ENCODE results near the gene MADCAM1.

DNA sequence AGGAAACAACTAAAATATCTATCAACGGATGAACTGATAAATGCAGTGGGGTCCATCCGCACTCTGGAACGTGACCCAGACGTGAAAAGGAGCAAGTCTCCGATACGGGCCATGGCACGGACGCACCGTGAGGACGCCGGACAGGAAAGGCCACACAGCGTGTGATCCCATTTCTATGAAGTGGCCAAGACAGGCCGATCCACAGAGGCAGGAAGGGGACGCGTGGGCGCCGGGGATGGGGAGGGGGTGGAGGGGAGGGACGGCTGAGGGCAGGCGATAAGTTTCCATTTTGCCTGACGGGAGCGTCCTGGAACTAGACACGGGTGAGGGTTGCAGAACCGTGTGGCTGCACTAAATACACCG is 49.2 kb upstream of the MADCAM1 start:
- TF ChIP-seq BACH1 (IDR thresholded peaks at IDR 0.05; ENCODE audit: low read length) (no peak), KDM5A (IDR thresholded peaks at IDR 0.05; ENCODE audit: low read length) (no peak), POLR2AphosphoS5 (IDR thresholded peaks at IDR 0.05; ENCODE audit: low read depth, low read length) (no peak), RAD21 (IDR thresholded peaks at IDR 0.05 in 1 of 2, conservative IDR thresholded peaks at IDR 0.05 in 1 of 2; ENCODE audit: low read depth in 2 of 2, low read length in 2 of 2) (no peak), CBX8 (IDR thresholded peaks at IDR 0.05; ENCODE audit: borderline replicate concordance, low read depth, low read length) (no peak), CEBPB (IDR thresholded peaks at IDR 0.05; ENCODE audit: low read depth, low read length) (no peak), EP300 (IDR thresholded peaks at IDR 0.05; ENCODE audit: borderline replicate concordance in 1 of 2, low read depth in 2 of 2, low read length in 2 of 2) (no peak)
- TF ChIP-seq, protein P1, sequence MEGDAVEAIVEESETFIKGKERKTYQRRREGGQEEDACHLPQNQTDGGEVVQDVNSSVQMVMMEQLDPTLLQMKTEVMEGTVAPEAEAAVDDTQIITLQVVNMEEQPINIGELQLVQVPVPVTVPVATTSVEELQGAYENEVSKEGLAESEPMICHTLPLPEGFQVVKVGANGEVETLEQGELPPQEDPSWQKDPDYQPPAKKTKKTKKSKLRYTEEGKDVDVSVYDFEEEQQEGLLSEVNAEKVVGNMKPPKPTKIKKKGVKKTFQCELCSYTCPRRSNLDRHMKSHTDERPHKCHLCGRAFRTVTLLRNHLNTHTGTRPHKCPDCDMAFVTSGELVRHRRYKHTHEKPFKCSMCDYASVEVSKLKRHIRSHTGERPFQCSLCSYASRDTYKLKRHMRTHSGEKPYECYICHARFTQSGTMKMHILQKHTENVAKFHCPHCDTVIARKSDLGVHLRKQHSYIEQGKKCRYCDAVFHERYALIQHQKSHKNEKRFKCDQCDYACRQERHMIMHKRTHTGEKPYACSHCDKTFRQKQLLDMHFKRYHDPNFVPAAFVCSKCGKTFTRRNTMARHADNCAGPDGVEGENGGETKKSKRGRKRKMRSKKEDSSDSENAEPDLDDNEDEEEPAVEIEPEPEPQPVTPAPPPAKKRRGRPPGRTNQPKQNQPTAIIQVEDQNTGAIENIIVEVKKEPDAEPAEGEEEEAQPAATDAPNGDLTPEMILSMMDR (IDR thresholded peaks at IDR 0.05; ENCODE audit: control extremely low read depth in 1 of 3, insufficient read depth in 1 of 3, low read depth in 1 of 3, low read length in 3 of 3) = no peak
- TF ChIP-seq, protein P2, sequence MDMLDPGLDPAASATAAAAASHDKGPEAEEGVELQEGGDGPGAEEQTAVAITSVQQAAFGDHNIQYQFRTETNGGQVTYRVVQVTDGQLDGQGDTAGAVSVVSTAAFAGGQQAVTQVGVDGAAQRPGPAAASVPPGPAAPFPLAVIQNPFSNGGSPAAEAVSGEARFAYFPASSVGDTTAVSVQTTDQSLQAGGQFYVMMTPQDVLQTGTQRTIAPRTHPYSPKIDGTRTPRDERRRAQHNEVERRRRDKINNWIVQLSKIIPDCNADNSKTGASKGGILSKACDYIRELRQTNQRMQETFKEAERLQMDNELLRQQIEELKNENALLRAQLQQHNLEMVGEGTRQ (IDR thresholded peaks at IDR 0.05; ENCODE audit: low read length) = no peak
